ENCODE data around the gene DOCK3.
"Not testable (repeated sequence)": the region's sequence is repeated elsewhere in the genome, so short reads cannot be mapped to it uniquely, and the experiment has no call there.

The DOCK3 gene

GRCh38 chr3:51340989-51341636 lies 666.4 kb downstream of the DOCK3 start:
- no peak for DNase-seq

- no peak for DNase-seq
Observed at GRCh38 chr3:51343918-51344687, 669.4 kb downstream of the DOCK3 start.

DNA sequence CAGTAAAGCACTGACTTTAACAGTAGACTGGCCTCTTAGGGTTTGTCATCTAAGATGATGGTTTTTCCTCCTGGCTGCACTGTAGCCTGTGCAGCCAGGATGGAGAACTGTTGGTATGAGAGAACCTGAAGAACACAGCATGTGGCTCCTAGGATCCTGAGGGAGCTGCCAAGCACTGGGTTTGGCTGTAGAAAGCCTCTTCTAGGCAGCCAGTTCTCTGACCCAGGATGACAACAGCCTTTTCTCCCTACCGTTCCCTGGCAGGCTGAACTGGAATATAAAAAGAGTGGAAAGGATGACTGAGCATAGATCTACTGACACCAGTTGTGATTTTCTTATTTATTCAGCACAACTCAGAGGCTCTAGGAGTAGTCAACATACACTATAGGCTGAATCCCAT lies 676.0 kb downstream of the DOCK3 start:
- no peak for DNase-seq

GRCh38 chr3:51353131-51353530 lies 678.4 kb downstream of the DOCK3 start:
- DNase-seq, result no peak

DNA sequence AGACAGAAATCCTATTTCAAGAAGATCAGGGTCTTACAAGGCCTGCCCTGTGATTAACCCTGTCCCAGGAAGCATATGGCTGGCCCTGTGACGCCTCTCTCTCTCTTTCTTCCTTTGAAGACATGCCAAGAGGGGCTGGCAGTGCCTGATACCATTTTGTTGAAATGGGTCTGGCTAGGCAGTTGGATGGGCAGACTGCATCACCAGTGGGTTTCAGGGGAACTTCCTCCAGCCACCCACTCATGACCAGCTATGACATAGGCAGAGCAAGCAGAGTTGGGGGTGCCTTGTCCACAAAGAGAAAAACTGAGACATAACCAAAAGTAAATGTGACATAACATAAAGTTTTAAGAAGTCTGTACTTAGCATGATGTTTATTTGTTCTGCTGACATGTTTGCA lies 679.0 kb downstream of the DOCK3 start:
- DNase-seq, result peak; percentile 14

DNA sequence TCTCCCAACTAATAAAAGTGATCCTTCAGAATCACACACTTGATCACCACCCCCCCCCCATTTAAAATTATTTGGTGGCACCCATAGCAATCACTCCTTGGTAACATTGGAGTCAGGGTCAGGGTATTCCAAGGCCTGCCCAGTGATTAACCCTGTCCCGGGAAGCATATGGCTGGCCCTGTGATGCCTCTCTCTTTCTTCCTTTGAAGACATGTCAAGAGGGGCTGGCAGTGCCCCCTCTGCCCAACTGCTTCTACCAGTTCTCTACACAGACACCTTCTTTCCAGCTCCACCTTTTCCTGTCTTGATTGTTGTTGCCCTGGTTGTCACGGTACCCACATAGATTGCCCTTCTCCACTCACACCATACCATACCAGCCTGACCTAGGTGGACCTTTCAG lies 679.4 kb downstream of the DOCK3 start:
- DNase-seq, result no peak

GRCh38 chr3:51354731-51355615 lies 680.2 kb downstream of the DOCK3 start:
- DNase-seq, result no peak

- no peak for DNase-seq
Observed at GRCh38 chr3:51355891-51356578, 681.3 kb downstream of the DOCK3 start.

DNA sequence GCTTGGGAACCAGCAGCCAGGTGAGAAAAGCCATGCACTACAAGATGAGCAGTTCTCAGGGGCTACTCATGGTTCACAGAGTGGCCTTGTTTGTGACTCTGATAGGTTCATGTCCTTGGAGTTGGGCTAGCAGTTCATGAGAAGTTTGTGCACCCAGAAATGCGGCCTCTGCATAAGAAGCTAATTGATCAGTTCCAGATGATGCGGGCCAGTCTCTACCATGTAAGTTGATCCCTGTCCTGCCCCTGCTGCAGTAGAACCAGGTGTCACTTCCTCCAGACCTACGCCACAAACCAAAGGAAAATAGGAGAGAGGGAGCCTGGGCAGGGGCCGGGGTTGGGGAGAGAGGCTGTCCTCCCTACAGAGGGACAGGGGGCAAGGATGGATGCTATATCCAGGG lies 683.1 kb downstream of the DOCK3 start:
- no peak for DNase-seq

GRCh38 chr3:51358981-51359380 lies 684.3 kb downstream of the DOCK3 start:
- DNase-seq, result no peak

DNA sequence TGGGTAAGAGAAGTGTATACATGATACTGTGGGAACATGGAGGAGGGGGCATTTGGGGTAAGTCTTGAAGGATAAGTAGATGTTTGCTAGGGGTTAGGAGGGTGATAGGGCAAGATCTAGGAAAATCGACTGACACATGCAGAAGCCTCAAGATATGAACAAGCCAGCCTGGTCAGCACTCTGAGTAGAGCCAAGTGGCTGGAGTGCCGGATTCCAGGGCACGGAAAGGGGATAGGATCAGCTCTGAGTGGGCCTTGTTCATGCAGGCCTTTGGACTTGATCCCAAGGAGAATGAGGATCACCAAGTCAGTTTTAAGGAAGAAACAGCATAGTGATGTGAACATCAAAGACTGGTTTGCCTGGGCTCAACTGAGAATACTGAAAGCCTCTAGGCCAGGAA lies 686.1 kb downstream of the DOCK3 start:
- no peak for DNase-seq

DNA sequence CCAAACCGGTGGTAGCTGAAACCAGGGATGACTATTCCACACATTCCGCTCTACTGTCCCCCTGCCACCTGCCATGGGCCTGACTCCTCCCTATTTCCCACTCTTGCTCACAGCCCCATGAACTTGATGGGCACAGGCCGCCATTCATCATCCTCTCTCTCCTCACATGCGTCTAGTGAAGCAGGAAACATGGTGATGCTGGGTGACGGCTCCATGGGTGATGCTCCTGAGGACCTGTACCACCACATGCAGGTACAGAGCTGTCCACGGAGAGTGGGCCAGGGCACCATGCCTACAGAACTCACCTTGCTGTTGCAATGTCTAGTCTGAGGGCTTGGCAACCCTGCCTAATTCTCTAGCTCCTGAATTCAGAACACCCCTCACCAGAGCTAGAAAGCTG lies 687.0 kb downstream of the DOCK3 start:
- no peak for DNase-seq

DNA sequence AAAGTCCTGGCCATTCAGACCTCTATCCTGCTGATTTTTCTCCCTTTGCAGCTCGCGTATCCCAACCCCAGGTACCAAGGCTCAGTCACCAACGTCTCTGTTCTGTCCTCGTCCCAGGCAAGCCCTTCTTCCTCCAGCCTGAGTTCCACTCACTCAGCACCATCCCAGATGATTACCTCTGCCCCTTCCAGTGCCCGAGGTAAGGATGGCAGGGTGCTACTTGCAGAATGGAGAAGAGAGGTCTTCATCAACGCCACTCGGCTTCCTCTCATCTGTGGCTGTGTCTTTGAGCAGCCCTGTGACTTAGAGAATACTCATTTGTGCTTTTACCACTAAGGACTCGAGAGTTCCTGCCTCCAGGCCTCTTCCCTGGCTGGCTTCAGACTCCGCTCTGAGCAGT lies 687.7 kb downstream of the DOCK3 start:
- DNase-seq, result no peak

DNA sequence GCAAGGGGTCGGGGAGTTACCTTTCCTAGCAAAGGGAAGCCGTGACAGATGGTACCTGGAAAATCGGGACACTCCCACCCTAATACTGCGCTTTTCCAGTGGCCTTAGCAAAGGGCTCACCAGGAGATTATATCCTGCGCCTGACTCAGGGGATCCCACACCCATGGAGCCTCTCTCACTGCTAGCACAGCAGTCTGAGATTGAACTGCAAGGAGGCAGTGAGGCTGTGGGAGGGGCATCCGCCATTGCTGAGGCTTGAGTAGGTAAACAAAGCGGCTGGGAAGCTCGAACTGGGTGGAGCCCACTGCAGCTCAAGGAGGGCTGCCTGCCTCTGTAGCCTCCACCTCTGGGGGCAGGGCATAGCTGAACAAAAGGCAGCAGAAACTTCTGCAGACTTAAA lies 693.5 kb downstream of the DOCK3 start:
- not testable (repeated sequence) for DNase-seq

- DNase-seq, result peak; percentile 58
Observed at GRCh38 chr3:51371943-51372557, 697.3 kb downstream of the DOCK3 start.

- no peak for DNase-seq
Observed at GRCh38 chr3:51373658-51374421, 699.1 kb downstream of the DOCK3 start.

DNA sequence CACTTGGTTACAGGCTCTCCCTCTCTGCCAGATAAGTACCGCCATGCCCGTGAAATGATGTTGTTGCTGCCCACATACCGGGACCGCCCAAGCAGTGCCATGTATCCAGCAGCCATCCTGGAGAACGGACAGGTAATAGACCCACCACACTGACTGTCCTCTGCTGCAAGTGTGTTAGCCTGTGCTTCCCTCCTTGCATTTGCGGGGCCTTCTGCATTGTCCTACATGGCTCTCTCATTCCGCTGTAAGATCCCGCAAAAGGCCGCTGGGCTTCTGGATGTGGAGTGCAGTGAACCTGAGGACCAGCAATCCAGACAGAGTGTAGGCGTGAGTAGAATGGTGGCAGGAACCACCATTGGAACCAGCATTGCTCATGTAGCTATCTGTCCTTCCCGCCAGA lies 699.7 kb downstream of the DOCK3 start:
- no peak for DNase-seq

GRCh38 chr3:51375136-51375535 lies 700.4 kb downstream of the DOCK3 start:
- no peak for DNase-seq

- no peak for DNase-seq
Observed at GRCh38 chr3:51375571-51375970, 700.8 kb downstream of the DOCK3 start.

DNA sequence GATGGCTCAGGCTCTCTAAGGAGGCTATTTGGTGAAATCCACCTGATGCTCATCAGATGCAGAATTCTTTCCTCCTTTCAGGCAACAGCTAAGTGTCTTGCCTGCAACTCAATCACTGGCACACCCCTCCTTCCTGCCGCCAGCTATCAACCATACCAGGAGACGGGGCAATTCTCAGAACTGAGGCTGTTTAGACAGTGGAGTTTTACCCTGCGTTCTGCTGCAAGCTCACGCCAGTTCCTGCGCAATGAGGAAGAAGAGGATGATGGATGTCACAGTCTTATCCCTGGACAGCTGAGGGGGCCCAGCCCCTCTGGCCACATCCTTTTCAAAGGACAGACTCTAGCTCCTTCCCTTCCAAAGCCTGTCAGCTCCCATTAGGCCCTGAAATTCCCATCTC lies 703.3 kb downstream of the DOCK3 start:
- DNase-seq, result no peak

DNA sequence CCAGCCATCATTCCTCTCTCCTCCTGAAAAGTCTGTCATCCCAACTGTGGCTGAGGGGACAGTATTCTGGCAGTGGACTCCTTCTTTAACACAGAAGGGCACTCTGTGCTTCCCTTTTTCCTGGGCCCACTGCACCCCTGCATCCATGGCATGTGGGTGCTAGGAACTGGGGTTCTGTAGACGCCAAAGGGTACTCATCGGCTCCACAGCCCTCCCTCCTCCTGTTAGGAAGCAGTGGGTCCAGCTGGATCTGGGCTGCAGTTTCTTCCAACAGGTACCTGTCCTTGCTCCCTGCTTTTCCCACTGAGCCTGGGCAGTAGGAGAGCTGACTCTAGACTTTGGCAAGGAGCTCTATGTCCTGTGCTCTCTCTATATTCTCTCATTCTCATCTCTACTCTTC lies 704.0 kb downstream of the DOCK3 start:
- DNase-seq, result no peak

DNA sequence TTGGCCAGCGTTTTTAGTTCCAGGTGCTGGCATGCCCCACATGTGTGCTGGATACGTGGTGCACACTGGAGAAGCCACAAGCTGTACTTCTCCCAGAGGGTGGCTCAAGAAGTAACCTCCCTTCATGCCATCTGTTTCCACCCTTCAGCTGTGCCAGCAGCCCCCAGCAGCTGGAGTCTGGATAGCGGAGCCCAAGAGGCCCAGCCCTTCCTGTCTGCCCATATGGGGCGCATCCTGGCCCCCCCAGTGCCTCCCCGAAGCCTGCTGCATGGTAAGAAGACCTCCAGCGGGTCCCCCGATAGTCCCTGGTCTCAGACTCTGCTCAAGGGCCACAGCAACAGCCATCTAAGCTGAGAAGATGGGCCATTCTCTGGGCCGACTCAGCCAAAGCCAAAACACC lies 704.6 kb downstream of the DOCK3 start:
- DNase-seq, result no peak

Measured in suppressor macrophage treated with lipopolysaccharide for 4 hours (primary cell).